Liver (tissue), 3 donors: ENCODE data around the gene DOK6.

ENCODE experiments used
- CTCF ChIP-seq: fragments of 150-350 bp; IDR thresholded peaks from 2 replicates; pipeline ENCODE4 v1.5.1; 2017; ENCODE audit warnings: improper control_type of control experiment, low read depth, low read length; ENCODE audit not compliant: missing input control
- EGR1 ChIP-seq, 2 donors: IDR thresholded peaks; 2 replicates each; pipeline ENCODE4 v1.6.1; 2016 to 2018; ENCODE audit warnings: antibody characterized with exemption in 2 of 2, low read depth in 2 of 2
- HNF4A ChIP-seq, 2 donors: conservative IDR thresholded peaks; 2 replicates each; pipeline ENCODE4 v1.6.1; 2016; ENCODE audit warnings: antibody characterized with exemption in 2 of 2, mild to moderate bottlenecking in 2 of 2
- HNF4G ChIP-seq: IDR thresholded peaks from 2 replicates; pipeline ENCODE4 v1.6.1; 2016; ENCODE audit warnings: antibody characterized with exemption
- JUND ChIP-seq, 2 donors: IDR thresholded peaks; 2 replicates each; pipeline ENCODE4 v1.6.1; 2016; ENCODE audit warnings: antibody characterized with exemption in 2 of 2
- RAD21 ChIP-seq, 2 donors: IDR thresholded peaks; 2 replicates each; pipeline ENCODE4 v1.6.1; 2016; ENCODE audit warnings: antibody characterized with exemption in 2 of 2, mild to moderate bottlenecking in 2 of 2
- REST ChIP-seq: IDR thresholded peaks from 2 replicates; pipeline ENCODE4 v1.6.1; 2016; ENCODE audit warnings: antibody characterized with exemption, mild to moderate bottlenecking
- SP1 ChIP-seq: IDR thresholded peaks from 2 replicates; pipeline ENCODE4 v1.6.1; 2018; ENCODE audit warnings: antibody characterized with exemption, mild to moderate bottlenecking
- TAF1 ChIP-seq: conservative IDR thresholded peaks from 2 replicates; pipeline ENCODE4 v1.6.1; 2016; ENCODE audit warnings: antibody characterized with exemption, mild to moderate bottlenecking
- YY1 ChIP-seq: IDR thresholded peaks from 2 replicates; pipeline ENCODE4 v1.6.1; 2016; ENCODE audit warnings: antibody characterized with exemption, mild to moderate bottlenecking
- ZBTB33 ChIP-seq: IDR thresholded peaks from 2 replicates; pipeline ENCODE4 v1.6.1; 2016; ENCODE audit warnings: antibody characterized with exemption
- donor health status: healthy.
- donor health status: healthy.

GRCh38 chr18:69730664-69731063, 330.0 kb downstream of the DOK6 start:
- TF ChIP-seq CTCF (no peak), REST (no peak), EGR1 (IDR thresholded peaks at IDR 0.05; ENCODE audit: low read depth in 2 of 2) (no peak), HNF4A (conservative IDR thresholded peaks at IDR 0.05) (no peak), TAF1 (no peak), JUND (IDR thresholded peaks at IDR 0.05) (no peak), SP1 (no peak), HNF4G (no peak), RAD21 (IDR thresholded peaks at IDR 0.05) (no peak), YY1 (no peak), ZBTB33 (no peak)
